Measurements from ENCODE around the gene CDON.

DNA sequence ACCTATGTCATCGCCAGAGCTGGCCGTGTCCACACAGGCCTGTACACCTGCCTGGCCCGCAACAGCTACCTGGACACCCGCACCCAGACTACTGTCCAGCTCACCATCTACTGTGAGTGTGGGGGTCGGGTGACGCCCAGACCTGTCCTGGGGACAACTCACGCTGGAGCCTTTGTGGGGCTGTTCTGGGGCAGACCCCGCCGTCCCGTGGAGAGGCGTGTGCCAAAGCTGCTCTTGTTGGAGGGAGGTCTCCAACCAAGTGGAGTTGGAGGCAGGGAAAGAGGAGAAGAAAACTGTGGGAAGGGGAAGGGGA lies 112.5 kb downstream of the CDON start:
- TF ChIP-seq SPI1 (IDR thresholded peaks at IDR 0.05; ENCODE audit: low read depth, low read length) (no peak), TAF1 (IDR thresholded peaks at IDR 0.05; ENCODE audit: low read depth, low read length) (no peak)

Data from GM12891 (cell line).